Measurements from ENCODE around the gene TPT1.

The TPT1 gene

DNA sequence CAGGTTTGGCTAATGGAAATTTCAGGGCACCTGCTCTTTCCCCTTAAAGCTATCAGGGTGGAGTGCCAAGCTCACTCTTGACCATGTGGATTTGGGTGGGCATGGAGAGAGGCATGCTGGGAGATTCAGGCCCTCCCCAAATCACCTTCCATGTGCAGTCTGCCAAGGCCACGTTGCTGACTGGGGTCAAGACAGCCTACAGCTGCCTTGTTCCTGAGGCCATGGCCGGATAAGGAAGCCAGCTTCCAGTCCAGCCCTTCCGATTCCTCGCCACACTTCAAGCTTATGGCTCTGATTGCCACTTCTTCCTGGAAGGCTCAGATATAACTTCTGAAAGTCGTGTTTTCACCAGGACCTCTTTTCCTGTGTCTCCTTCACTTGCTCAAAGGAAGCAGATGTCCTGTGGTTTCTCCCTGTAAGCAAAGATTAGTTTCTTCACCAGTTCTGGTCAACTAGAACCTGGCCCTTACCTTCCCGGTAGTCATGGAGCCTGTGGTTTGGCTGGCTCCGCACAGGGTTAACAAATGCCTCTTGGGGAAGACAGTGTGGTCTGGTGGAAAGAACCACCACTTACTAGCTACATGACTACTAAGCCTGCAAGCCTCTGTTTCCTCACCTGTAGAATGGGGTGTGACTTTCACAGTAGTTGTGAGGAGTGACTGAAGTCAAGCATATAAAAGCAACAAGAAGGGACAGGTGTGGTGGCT lies 16.1 kb upstream of the TPT1 start:
- Histone ChIP-seq H2AFZ (ENCODE audit: low read length) (no peak overlapping the region), H3K36me3 (ENCODE audit: insufficient read depth, low read length) (no peaks in the 10 kb centered on the region), H3K9ac (ENCODE audit: low read depth, low read length, poor library complexity, severe bottlenecking) (no peak overlapping the region), H4K20me1 (ENCODE audit: insufficient read depth, low read length, poor library complexity, severe bottlenecking) (no peaks in the 10 kb centered on the region), H3K4me3 (ENCODE audit: low read length, poor library complexity, severe bottlenecking) (no peak overlapping the region), H3K4me1 (ENCODE audit: insufficient read depth, low read length, poor library complexity, severe bottlenecking) (peaks cover 8% of the 10 kb centered on the region), H3K79me2 (ENCODE audit: insufficient read depth, low read length) (no peaks in the 10 kb centered on the region), H3K4me2 (ENCODE audit: low read depth, low read length, poor library complexity, severe bottlenecking) (peak overlapping the region; percentile 14), H3K27me3 (ENCODE audit: insufficient read depth, low read length, poor library complexity, severe bottlenecking) (no peaks in the 10 kb centered on the region), H3K9me2 (replicated peaks; ENCODE audit: low read depth, low read length) (no peaks in the 10 kb centered on the region), H3K9me3 (ENCODE audit: insufficient read depth, low read depth, low read length) (no peaks in the 10 kb centered on the region), H3F3A (ENCODE audit: low read depth) (no peaks in the 10 kb centered on the region)
- TF ChIP-seq, protein P1, sequence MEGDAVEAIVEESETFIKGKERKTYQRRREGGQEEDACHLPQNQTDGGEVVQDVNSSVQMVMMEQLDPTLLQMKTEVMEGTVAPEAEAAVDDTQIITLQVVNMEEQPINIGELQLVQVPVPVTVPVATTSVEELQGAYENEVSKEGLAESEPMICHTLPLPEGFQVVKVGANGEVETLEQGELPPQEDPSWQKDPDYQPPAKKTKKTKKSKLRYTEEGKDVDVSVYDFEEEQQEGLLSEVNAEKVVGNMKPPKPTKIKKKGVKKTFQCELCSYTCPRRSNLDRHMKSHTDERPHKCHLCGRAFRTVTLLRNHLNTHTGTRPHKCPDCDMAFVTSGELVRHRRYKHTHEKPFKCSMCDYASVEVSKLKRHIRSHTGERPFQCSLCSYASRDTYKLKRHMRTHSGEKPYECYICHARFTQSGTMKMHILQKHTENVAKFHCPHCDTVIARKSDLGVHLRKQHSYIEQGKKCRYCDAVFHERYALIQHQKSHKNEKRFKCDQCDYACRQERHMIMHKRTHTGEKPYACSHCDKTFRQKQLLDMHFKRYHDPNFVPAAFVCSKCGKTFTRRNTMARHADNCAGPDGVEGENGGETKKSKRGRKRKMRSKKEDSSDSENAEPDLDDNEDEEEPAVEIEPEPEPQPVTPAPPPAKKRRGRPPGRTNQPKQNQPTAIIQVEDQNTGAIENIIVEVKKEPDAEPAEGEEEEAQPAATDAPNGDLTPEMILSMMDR (conservative IDR thresholded peaks at IDR 0.05; ENCODE audit: low read length) = no peak
- TF ChIP-seq EZH2phosphoT487 (IDR thresholded peaks at IDR 0.05; ENCODE audit: borderline replicate concordance) = no peak

DNA sequence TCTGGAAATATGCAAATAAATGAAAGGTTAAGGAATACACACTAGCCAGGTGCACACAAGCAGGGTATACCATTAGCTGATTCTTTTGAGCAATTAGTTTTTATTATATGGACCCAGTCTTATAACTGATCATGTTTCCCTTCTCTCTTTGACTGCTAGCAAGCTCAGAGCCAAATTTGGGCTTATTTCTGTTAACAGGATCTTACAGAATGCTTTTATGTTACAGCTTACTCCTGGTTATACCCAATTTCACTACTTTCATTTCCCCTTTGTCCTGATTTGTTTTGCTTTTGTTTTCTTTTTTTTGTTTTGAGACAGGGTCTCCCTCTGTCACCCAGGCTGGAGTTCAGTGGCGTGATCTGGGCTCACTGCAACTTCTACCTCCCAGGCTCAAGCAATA lies 12.9 kb upstream of the TPT1 start:
- Histone ChIP-seq H3K4me3 (ENCODE audit: low read length, poor library complexity, severe bottlenecking) (no peak overlapping the region), H4K20me1 (ENCODE audit: insufficient read depth, low read length, poor library complexity, severe bottlenecking) (no peaks in the 10 kb centered on the region), H2AFZ (ENCODE audit: low read length) (no peak overlapping the region), H3K9me2 (replicated peaks; ENCODE audit: low read depth, low read length) (no peaks in the 10 kb centered on the region), H3K9ac (ENCODE audit: low read depth, low read length, poor library complexity, severe bottlenecking) (no peak overlapping the region), H3K36me3 (ENCODE audit: insufficient read depth, low read length) (no peaks in the 10 kb centered on the region), H3K4me1 (ENCODE audit: insufficient read depth, low read length, poor library complexity, severe bottlenecking) (peaks cover 8% of the 10 kb centered on the region), H3K4me2 (ENCODE audit: low read depth, low read length, poor library complexity, severe bottlenecking) (no peak overlapping the region), H3K27me3 (ENCODE audit: insufficient read depth, low read length, poor library complexity, severe bottlenecking) (no peaks in the 10 kb centered on the region), H3K79me2 (ENCODE audit: insufficient read depth, low read length) (no peaks in the 10 kb centered on the region), H3K9me3 (ENCODE audit: insufficient read depth, low read depth, low read length) (no peaks in the 10 kb centered on the region), H3F3A (ENCODE audit: low read depth) (no peaks in the 10 kb centered on the region)
- TF ChIP-seq, protein P1 (conservative IDR thresholded peaks at IDR 0.05; ENCODE audit: low read length) = no peak
- TF ChIP-seq EZH2phosphoT487 (IDR thresholded peaks at IDR 0.05; ENCODE audit: borderline replicate concordance) = no peak

DNA sequence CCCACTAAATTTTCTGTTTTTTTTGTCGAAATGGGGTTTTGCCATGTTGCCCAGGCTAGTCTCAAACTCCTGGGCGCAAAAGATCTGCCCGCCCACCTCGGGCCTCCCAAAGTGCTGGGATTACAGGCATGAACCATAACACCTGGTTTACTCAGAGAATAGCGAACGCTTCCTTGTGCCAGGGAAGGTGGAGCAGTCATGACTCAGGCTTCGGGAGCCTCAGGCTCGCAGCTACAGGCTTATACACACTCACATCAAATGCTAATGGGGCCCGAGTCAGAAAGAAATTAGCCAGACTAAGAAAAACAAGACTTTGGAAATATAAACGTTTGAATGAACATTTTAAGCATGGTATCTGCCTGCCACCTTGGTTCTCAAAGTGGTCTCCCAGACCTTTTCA lies 11.0 kb upstream of the TPT1 start:
- no peaks in the 10 kb centered on the region for H3K9me3 ChIP-seq (ENCODE audit: insufficient read depth, low read depth, low read length)
- H3K9me2 ChIP-seq (replicated peaks; ENCODE audit: low read depth, low read length) = no peaks in the 10 kb centered on the region
- no peaks in the 10 kb centered on the region for H3K79me2 ChIP-seq (ENCODE audit: insufficient read depth, low read length)
- TF ChIP-seq EZH2phosphoT487 (IDR thresholded peaks at IDR 0.05; ENCODE audit: borderline replicate concordance) = no peak
- TF ChIP-seq, protein P1 (conservative IDR thresholded peaks at IDR 0.05; ENCODE audit: low read length) = no peak
- H3K4me1 ChIP-seq (ENCODE audit: insufficient read depth, low read length, poor library complexity, severe bottlenecking) = peaks cover 3% of the 10 kb centered on the region
- no peaks in the 10 kb centered on the region for H3K27me3 ChIP-seq (ENCODE audit: insufficient read depth, low read length, poor library complexity, severe bottlenecking)
- H3K4me3 ChIP-seq (ENCODE audit: low read length, poor library complexity, severe bottlenecking) = no peak overlapping the region
- no peaks in the 10 kb centered on the region for H4K20me1 ChIP-seq (ENCODE audit: insufficient read depth, low read length, poor library complexity, severe bottlenecking)
- no peaks in the 10 kb centered on the region for H3F3A ChIP-seq (ENCODE audit: low read depth)
- H3K36me3 ChIP-seq (ENCODE audit: insufficient read depth, low read length) = no peaks in the 10 kb centered on the region
- no peak overlapping the region for H3K4me2 ChIP-seq (ENCODE audit: low read depth, low read length, poor library complexity, severe bottlenecking)
- no peak overlapping the region for H3K9ac ChIP-seq (ENCODE audit: low read depth, low read length, poor library complexity, severe bottlenecking)
- H2AFZ ChIP-seq (ENCODE audit: low read length) = no peak overlapping the region

Measured in Loucy (cell line).